HG02852 (cell line): ENCODE measurements around the gene MYO7B.

Source experiments
- ATAC-seq: cut with Tn5 transposase; IDR thresholded peaks from one replicate; pipeline ENCODE4 v1.9.1; 2021; ENCODE audit warnings: mild to moderate bottlenecking, moderate library complexity; ENCODE audit not compliant: unreplicated experiment

MYO7B gene

GRCh38 chr2:127674241-127675209, 139.0 kb downstream of the MYO7B start:
- no peak for ATAC-seq

DNA sequence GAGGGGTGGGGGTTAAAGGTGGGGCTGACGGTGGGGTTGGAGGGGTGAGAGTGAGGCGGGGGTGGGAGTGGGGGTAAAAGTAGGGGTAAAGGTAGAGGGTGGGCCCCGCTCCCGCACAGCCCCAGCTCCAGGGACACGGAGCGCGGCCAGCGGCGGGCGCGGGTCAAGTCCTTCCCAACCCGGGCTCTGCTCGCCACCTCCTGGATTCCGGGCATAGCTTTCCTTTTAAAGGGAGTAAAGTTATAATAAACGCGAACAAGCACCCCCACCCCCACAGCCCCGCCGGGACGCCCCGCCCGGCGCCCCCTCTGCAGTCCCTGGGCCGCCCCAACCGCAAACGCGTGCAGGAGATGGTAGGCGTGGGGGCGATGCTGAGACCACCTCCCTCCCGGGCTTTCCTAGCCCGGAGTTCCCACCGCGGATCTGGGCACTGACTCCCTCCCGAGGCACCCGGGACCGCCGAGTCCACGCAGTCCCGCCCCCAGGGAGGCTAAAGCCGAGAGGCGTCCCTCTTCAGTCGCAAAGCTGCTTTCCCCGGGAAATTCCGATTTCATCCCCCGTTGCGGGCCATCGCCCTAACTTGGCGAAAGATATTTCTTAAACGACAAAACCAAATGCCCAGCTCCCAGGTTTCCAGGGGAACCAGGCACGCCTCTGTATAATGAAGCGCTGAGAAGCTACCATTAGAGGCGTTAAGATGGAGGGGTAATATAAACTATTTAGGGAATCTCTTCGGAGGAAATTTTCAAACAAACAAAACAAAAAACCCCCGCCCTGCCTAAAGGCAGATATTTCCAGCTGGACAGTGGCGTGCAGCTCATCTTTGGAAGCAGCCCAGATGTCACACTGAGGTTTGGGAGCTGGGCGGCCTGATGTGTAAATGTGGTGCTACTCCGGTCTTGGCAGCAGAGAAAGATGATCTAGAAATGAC, 140.1 kb downstream of the MYO7B start, which contains the start of gene LIMS2:
Gene LIMS2 (minus strand): TSS at position 200 of the 931 bp plus-strand sequence. CDS start 506 bp downstream, outside the sequence.
- ATAC-seq, result no peak

GRCh38 chr2:127676906-127677305, 141.4 kb downstream of the MYO7B start:
- no peak for ATAC-seq

DNA sequence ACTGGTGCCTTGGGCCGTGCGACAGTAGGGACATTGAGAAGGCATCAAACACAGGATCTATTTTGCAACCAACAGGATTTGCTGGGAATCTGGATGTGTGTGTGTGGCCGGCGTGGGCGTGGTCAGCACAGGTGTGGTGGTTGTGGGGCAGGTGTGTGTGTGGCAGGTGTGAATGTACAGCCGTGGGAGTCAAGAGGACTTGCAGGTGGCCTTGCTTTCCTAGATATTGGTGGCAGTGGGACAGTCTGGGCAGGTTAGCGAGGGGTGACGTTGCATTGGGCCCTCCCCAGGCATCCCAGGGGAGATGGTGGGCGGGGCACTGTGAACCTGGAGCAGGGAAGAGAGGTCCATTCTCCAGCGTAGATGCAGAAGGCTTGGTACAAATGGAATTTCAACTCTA, 143.0 kb downstream of the MYO7B start:
- ATAC-seq, result no peak

DNA sequence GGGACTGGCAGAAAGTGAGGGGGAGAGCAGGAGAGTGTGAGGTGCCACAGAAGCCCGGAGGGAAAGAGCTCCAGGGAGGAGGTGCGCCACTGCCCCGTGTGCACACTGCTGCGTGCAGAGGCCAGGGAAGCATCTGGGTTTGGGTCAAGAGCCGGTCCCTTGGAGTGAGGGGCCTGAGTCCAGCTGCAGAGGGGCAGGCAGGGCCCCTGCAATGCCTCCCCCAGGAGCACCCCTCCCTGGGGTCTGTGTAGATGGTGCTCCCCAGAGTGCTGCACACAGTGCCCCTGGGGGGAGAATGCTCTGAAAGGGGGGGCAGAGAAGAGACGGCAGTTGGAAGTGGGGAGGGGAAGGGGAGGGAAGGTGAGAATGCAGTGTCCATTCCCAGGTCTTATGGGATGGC, 143.5 kb downstream of the MYO7B start:
- no peak for ATAC-seq

DNA sequence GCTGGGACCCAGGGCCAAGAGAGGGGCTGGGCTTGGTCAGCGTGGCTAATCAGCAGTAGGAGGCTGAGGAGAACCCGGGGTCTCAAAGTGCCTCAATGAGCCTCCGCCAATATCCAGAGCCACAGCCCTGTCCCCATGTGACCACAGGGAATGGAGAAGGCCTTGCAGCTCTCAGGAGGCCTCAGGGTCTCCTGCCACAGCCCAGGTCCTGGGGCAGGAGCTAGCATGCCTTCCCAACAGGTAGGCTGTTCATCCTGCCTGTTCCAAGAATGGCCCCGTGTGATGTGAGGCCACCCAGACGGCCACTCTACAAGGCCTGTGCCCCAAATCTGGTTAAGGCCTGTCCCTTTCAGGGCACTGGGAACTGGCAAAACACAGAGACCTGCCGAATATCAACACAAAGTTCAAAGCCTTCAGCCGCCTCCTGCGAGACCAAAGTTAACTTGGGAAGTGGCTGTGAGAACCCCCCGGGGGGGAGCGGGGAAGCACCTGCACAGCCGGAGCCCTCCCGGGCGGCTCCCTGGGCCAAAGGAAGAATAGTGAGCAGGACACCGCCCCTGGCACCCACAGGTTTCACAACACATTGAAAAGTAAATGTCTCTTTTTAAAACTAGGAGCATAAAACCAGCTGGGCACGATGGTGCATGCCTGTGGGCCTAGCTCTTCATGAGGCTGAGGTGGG, 144.3 kb downstream of the MYO7B start:
- ATAC-seq, result no peak

DNA sequence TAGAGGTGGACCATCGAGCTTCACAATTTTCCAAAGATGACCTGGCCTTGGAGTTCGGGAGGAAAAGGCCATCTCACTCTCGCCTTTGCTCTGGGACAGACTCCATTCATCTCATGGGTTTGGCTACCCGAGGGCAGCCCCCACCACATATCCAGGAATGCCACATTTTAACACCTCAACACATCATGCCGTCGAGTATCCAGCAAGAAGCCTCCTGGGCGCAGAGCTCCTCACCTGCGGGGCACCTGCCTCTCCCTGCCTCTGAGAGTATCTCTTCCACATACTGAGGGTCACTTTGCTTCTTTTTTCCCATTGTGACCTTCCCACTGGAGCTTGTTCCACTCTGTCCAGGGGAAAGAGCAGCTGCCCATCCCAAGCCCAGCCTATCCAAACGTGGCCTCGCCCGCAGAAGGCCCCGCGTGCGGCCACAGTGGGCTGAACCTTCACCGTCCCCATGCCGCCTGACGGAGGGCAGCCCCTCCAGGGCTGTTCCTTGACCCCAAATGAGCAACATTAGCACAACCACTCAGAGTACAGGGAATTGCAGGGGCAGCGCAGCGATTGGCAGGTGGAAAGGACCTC, 145.3 kb downstream of the MYO7B start:
- ATAC-seq, result no peak

DNA sequence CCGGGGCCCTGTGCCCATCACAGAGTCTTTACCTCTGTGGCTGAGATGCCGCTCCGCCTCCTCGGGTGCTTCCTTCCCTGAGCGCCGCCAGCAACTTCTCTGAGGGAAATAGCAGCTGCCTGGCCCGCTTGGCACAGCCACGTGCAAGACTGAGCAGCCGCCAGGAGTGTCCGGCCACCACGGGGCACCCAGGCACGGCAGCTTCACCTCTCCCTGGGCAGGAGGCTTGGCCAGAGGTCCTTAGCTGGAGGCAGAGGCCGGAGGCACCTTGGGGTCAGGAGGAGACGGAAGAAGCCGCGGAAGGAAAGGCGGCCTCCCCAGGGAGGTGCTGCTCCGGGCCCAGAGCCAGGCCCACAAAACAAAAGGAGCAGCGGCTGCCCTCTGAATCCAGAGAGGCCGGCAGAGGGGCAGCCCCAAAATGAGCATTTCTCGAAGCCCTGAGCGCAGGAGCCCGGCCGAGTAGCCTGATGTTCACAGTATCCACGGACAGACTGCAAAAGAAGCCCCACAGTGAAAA, 145.9 kb downstream of the MYO7B start:
- no peak for ATAC-seq

GRCh38 chr2:127681976-127682857, 146.7 kb downstream of the MYO7B start:
- ATAC-seq, result no peak

GRCh38 chr2:127683056-127683455, 147.6 kb downstream of the MYO7B start:
- ATAC-seq, result no peak

GRCh38 chr2:127683757-127684156, 148.3 kb downstream of the MYO7B start:
- ATAC-seq, result no peak

DNA sequence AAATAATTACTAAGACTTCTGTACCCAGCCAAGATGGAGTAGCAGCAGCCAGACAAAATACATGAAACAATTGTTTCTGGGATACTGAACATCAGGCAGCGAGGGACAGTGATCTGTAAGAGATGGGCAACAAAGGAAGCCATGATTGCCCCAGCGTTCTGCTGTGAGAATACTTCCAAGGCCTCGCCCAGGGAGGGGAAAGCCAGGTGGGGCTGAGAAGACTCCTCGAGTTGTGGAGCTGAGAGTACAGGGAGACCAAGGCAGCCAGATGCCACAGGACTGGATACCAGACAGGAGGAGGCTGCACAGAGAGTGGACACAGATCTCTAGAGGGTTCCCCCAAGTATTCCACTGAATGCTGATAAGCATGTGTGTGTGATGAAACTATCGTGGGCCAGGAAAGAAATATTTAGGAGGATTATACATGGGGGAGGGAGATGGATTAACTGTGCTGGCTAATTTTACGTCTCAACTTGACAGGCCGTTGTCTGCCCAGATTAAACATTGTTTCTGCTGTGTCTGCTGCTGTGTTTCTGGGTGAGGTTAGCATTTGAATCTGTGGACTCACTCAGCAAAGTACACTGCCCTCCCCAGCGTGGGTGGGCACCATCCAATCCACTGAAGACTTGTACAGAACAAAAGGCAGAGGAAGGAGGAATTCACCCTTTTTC, 150.1 kb downstream of the MYO7B start:
- ATAC-seq, result no peak
